Osteocyte (in vitro differentiated cells): ENCODE data around the gene SUPT3H. TPM values are rescaled to one million over a fixed set of nuclear protein-coding genes. Genes with fewer than 3 reads are reported as not detected.
A peak's percentile ranks its signal among the peaks of the same experiment; 100 is the strongest.
"Not testable (repeated sequence)": the region's sequence is repeated elsewhere in the genome, so short reads cannot be mapped to it uniquely, and the experiment has no call there.

Source experiments
- DNase-seq: peaks from one replicate; pipeline ENCODE4 v3.0.0; 2021; ENCODE audit warnings: mixed read lengths; ENCODE audit not compliant: unreplicated experiment; ENCODE audit errors: extremely low spot score
- H3K27ac Mint-ChIP-seq: one replicate; pipeline ENCODE4 v1.8.0; 2021; ENCODE audit warnings: mild to moderate bottlenecking, mixed read lengths; ENCODE audit not compliant: unreplicated experiment
- H3K27me3 Mint-ChIP-seq: one replicate; pipeline ENCODE4 v1.8.0; 2021; ENCODE audit warnings: mixed read lengths; ENCODE audit not compliant: unreplicated experiment
- H3K36me3 Mint-ChIP-seq: one replicate; pipeline ENCODE4 v1.8.0; 2021; ENCODE audit warnings: mixed read lengths; ENCODE audit not compliant: unreplicated experiment
- H3K4me1 Mint-ChIP-seq: one replicate; pipeline ENCODE4 v1.8.0; 2021; ENCODE audit warnings: mixed read lengths; ENCODE audit not compliant: unreplicated experiment
- H3K4me3 Mint-ChIP-seq: one replicate; pipeline ENCODE4 v1.8.0; 2021; ENCODE audit warnings: mild to moderate bottlenecking, moderate library complexity, mixed read lengths; ENCODE audit not compliant: unreplicated experiment
- H3K9me3 Mint-ChIP-seq: one replicate; pipeline ENCODE4 v1.8.0; 2021; ENCODE audit warnings: mixed read lengths; ENCODE audit not compliant: unreplicated experiment
- CTCF ChIP-seq: fragments of 200-600 bp; sonication (generic); IDR thresholded peaks from 2 replicates; pipeline ENCODE4 v1.5.0; 2021; ENCODE audit warnings: antibody characterized with exemption, mild to moderate bottlenecking, moderate library complexity
- total RNA-seq: library from RNA; stranded (reverse); gene quantifications from 2 replicates; pipeline ENCODE4 v1.2.1, GENCODE V29; 2021

The SUPT3H gene
- total RNA-seq, 1 donor from 2014 or later: 13.2 TPM

DNA sequence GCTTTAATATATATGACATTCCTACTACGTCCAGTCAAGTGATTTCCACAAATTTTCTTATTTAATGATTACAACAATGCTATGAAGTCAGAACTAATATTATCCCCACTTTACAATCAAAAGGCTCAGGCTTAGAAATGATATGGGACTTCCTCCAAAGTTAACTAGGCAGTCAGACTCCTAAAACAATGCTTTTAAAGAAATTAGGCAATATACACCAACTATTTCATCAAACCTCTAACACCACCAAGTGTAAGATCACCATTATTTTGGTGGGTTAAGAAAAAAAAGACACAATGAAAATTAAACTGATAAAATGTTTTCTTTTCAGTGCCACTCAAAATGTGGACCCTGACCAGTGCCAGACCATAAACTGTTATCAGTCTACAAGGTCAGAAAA is 305.7 kb downstream of the SUPT3H start:
- no peak for TF ChIP-seq CTCF
- Mint-ChIP-seq H3K27ac (no peak overlapping the region), H3K4me1 (peaks cover 33% of the 10 kb centered on the region), H3K36me3 (no peaks in the 10 kb centered on the region), H3K9me3 (no peaks in the 10 kb centered on the region), H3K27me3 (no peaks in the 10 kb centered on the region), H3K4me3 (no peak overlapping the region)
- DNase-seq: no peak

DNA sequence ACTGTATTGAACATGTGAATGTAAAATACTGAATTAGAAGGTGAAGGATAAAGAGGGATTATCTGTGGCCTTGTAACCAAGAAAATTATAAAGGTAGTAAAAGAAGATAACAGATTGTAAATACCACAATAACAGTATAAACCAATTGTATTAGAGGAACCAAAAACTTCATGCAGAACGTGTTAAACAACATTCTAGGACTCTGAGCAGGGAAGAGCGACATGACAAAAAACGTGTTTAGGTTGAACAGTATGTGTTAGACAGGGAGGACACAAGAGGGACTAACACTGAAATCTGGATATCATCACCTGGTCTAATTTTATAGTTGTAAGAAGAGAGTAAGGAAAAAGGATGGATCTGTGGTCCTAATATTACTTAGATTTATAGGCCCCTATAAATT is 308.6 kb downstream of the SUPT3H start:
- H3K27ac Mint-ChIP-seq: no peak overlapping the region
- DNase-seq: no peak
- no peak for TF ChIP-seq CTCF
- no peaks in the 10 kb centered on the region for H3K36me3 Mint-ChIP-seq
- H3K27me3 Mint-ChIP-seq: no peaks in the 10 kb centered on the region
- no peaks in the 10 kb centered on the region for H3K9me3 Mint-ChIP-seq
- peaks cover 6% of the 10 kb centered on the region for H3K4me1 Mint-ChIP-seq
- no peak overlapping the region for H3K4me3 Mint-ChIP-seq

- H3K9me3 Mint-ChIP-seq, H3K4me3 Mint-ChIP-seq, H3K4me1 Mint-ChIP-seq, H3K27me3 Mint-ChIP-seq, H3K36me3 Mint-ChIP-seq, H3K27ac Mint-ChIP-seq, DNase-seq: not testable (repeated sequence)
Observed at GRCh38 chr6:45067446-45067845, 310.3 kb downstream of the SUPT3H start.

- H3K4me3 Mint-ChIP-seq, H3K27ac Mint-ChIP-seq, DNase-seq, H3K27me3 Mint-ChIP-seq, H3K4me1 Mint-ChIP-seq, H3K36me3 Mint-ChIP-seq: not testable (repeated sequence)
- peaks cover 21% of the 10 kb centered on the region for H3K9me3 Mint-ChIP-seq
Observed at GRCh38 chr6:45062659-45063058, 315.1 kb downstream of the SUPT3H start.

DNA sequence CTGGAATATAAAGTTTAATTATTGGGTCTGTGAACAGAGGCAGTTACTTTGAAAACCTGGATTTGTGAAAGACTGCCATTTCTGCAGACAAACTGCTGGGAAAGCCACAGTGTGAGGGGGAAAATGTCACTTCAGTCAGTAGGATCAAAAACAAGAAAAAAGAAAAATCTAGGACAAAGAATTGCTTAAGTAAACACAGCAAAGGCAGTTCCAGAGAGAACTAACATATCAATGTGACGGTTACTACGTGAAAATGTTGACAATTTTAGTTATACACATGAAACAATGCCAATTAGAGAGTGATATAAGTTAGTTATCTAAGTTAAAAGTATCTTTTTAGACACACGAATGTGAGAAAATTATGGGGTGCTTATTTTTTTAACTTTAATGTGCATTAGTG is 320.0 kb downstream of the SUPT3H start:
- peaks cover 33% of the 10 kb centered on the region for H3K9me3 Mint-ChIP-seq
- no peak for TF ChIP-seq CTCF
- H3K4me3 Mint-ChIP-seq: no peak overlapping the region
- peaks cover 26% of the 10 kb centered on the region for H3K4me1 Mint-ChIP-seq
- H3K27ac Mint-ChIP-seq: peak overlapping the region; percentile 71
- H3K36me3 Mint-ChIP-seq: peaks cover 8% of the 10 kb centered on the region
- H3K27me3 Mint-ChIP-seq: no peaks in the 10 kb centered on the region
- no peak for DNase-seq

DNA sequence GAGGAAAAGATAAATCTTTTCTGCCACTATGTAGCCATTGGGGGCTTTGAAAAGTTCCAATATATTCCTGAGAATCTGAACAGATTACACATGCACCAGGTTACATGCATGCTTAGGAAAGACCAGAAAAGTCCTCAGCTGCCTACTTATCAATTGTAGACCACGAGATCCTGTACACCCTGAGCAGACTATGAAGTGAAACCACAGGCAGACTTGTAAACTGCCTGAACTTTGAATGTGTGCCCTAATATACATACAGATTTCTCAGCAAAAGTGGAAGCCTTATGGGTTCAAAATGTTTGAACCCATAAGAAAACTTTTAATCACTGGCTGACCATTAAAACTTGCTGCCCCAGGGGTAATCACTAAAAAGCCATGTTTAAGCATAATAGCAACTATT is 323.1 kb downstream of the SUPT3H start:
- Mint-ChIP-seq H3K9me3 (peaks cover 16% of the 10 kb centered on the region), H3K36me3 (no peaks in the 10 kb centered on the region), H3K27ac (no peak overlapping the region), H3K4me3 (no peak overlapping the region), H3K27me3 (no peaks in the 10 kb centered on the region), H3K4me1 (peaks cover 43% of the 10 kb centered on the region)
- no peak for TF ChIP-seq CTCF
- no peak for DNase-seq
